B cell (primary cell): ENCODE results near the gene KRT23.

Source experiments
- EZH2 ChIP-seq: IDR thresholded peaks from 2 replicates; pipeline ENCODE4 v1.6.1; 2012; ENCODE audit warnings: borderline replicate concordance, low read depth, mild to moderate bottlenecking, moderate library complexity, low read length; ENCODE audit not compliant: insufficient read depth, poor library complexity, severe bottlenecking
- TF ChIP-seq, protein P1 (sequence below): fragments of 200-600 bp; IDR thresholded peaks from one replicate; pipeline ENCODE4 v1.8.0; 2022; ENCODE audit warnings: antibody characterized with exemption, mild to moderate bottlenecking

DNA sequence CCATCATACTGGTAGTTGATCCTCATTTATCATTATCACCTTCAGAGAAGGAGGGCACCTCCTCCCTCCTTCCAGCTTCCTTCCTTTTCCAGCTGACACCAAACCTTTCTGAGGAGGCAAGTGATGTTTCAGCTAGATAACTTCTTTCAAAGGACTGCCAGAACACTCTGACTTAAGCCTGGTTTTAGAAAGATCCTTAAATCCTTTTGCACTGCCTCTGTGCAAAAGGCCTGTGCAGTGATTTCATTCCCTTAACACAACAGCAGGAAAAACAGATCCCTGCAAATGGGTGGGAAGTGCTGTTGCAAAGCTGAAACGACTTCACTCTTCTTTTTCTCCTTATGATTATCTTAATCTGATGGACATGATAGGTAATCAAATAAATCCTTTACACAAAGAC lies 7.1 kb upstream of the KRT23 start:
- TF ChIP-seq, protein P1, sequence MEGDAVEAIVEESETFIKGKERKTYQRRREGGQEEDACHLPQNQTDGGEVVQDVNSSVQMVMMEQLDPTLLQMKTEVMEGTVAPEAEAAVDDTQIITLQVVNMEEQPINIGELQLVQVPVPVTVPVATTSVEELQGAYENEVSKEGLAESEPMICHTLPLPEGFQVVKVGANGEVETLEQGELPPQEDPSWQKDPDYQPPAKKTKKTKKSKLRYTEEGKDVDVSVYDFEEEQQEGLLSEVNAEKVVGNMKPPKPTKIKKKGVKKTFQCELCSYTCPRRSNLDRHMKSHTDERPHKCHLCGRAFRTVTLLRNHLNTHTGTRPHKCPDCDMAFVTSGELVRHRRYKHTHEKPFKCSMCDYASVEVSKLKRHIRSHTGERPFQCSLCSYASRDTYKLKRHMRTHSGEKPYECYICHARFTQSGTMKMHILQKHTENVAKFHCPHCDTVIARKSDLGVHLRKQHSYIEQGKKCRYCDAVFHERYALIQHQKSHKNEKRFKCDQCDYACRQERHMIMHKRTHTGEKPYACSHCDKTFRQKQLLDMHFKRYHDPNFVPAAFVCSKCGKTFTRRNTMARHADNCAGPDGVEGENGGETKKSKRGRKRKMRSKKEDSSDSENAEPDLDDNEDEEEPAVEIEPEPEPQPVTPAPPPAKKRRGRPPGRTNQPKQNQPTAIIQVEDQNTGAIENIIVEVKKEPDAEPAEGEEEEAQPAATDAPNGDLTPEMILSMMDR: no peak
- no peak for TF ChIP-seq EZH2
